ENCODE data around the gene MT2A. TPM values are rescaled to one million over a fixed set of nuclear protein-coding genes. Genes with fewer than 3 reads are reported as not detected.
A peak's percentile ranks its signal among the peaks of the same experiment; 100 is the strongest.

MT2A gene
- total RNA-seq, 4 donors from 2014 or later, result 27.0 to 528 (median 116) TPM

GRCh38 chr16:56658327-56658875 is 50.0 kb downstream of the MT2A start:
- DNase-seq (ENCODE audit: extremely low spot score), result no peak
- Histone ChIP-seq H3K36me3 (no peaks in the 10 kb centered on the region), H3K4me1 (peaks cover 22 to 28% (median 26%) of the 10 kb centered on the region in 4 donors), H3K4me3 (peak overlapping the region; percentile 48 to 67 (median 52)), H3K27ac (replicated peaks in 1 of 4) (peak overlapping the region in 2 of 4 donors; percentile 10 to 60), H3K27me3 (peaks cover 0 to 62% (median 28%) of the 10 kb centered on the region in 4 donors), H3K9me3 (no peaks in the 10 kb centered on the region)
- intact Hi-C loops (cut with DNase I), result no loop called here
- 32% methylated on average over 6 of the region's 10 CpGs for WGBS
- no peak for TF ChIP-seq EP300 (IDR thresholded peaks at IDR 0.05)
- no peak for TF ChIP-seq POLR2A (IDR thresholded peaks at IDR 0.05; ENCODE audit: low read depth)
- no peak for TF ChIP-seq POLR2AphosphoS5 (IDR thresholded peaks at IDR 0.05)
- no peak for TF ChIP-seq CTCF (IDR thresholded peaks at IDR 0.05)

Other genes with a start within 250 kb of the MT2A start
- 100 to 1,000 TPM; 150 to 205 (median 179) TPM for gene AMFR, start 183.0 kb upstream of the MT2A start, total RNA-seq
- gene NUDT21, start 157.3 kb upstream of the MT2A start, total RNA-seq, result 10 to 100 TPM; 35.5 to 46.7 (median 39.9) TPM
- gene OGFOD1, start 157.0 kb upstream of the MT2A start, total RNA-seq, result 10 to 100 TPM; 18.3 to 47.1 (median 33.1) TPM
- gene BBS2, start 88.6 kb upstream of the MT2A start, total RNA-seq, result 10 to 100 TPM; 33.2 to 47.8 (median 39.0) TPM
- not detected for gene MT4, start 43.5 kb upstream of the MT2A start, total RNA-seq
- 10 to 100 TPM in 1 of 4 donors, 1 to 10 TPM in 3; 2.0 to 12.5 (median 4.1) TPM for gene MT3, start 19.1 kb upstream of the MT2A start, total RNA-seq
- gene MT1E, start 17.2 kb downstream of the MT2A start, total RNA-seq, result 100 to 1,000 TPM in 3 of 4 donors, 10 to 100 TPM in 1; 57.7 to 428 (median 146) TPM
- 10 to 100 TPM in 3 of 4 donors, 1 to 10 TPM in 1; 3.7 to 74.9 (median 14.9) TPM for gene MT1M, start 24.1 kb downstream of the MT2A start, total RNA-seq
- gene MT1A, start 30.1 kb downstream of the MT2A start, total RNA-seq, result 100 to 1,000 TPM in 1 of 4 donors, 10 to 100 TPM in 1, 1 to 10 TPM in 1, not detected in 1; 1.7 to 371 (median 21.3) TPM
- gene MT1B, start 43.3 kb downstream of the MT2A start, total RNA-seq, result not detected
- 1 to 10 TPM; 2.1 to 7.1 (median 5.0) TPM for gene MT1F, start 49.4 kb downstream of the MT2A start, total RNA-seq
- 10 to 100 TPM in 2 of 4 donors, 1 to 10 TPM in 1, not detected in 1; 4.9 to 59.0 (median 19.0) TPM for gene MT1G, start 59.5 kb downstream of the MT2A start, total RNA-seq
- not detected for gene MT1H, start 61.2 kb downstream of the MT2A start, total RNA-seq
- gene MT1X, start 73.9 kb downstream of the MT2A start, total RNA-seq, result 1,000 to 10,000 TPM in 1 of 4 donors, 100 to 1,000 TPM in 3; 283 to 1,221 (median 512) TPM
- 10 to 100 TPM; 34.0 to 47.5 (median 36.5) TPM for gene NUP93, start 121.5 kb downstream of the MT2A start, total RNA-seq